ENCODE data around the gene BIN1.

- TF ChIP-seq CTCF (conservative IDR thresholded peaks at IDR 0.05; ENCODE audit: low read depth, low read length) (no peak), EZH2 (IDR thresholded peaks at IDR 0.05; ENCODE audit: low read length, unreplicated experiment) (no peak), EZH2phosphoT487 (IDR thresholded peaks at IDR 0.05; ENCODE audit: borderline replicate concordance, low read length) (no peak)
Measured at GRCh38 chr2:127133793-127134192, 26.8 kb upstream of the BIN1 start.
